Hematopoietic multipotent progenitor cell (in vitro differentiated cells): ENCODE results near the gene CHMP4A. TPM values are rescaled to one million over a fixed set of nuclear protein-coding genes. Genes with fewer than 3 reads are reported as not detected.

Source experiments
- DNase-seq, 3 donors: peaks; one replicate each; pipeline ENCODE4 v3.0.0-alpha.2; 2011 to 2015; ENCODE audit warnings: low read depth in 2 of 3, low spot score in 2 of 3
- total RNA-seq: library from RNA; depleted of rRNA; stranded (reverse); fragments of >200 nt; gene quantifications from one replicate; pipeline ENCODE4 v1.2.3, GENCODE V29; 2012

The CHMP4A gene
- total RNA-seq, 1 donor: 13.7 TPM

DNA sequence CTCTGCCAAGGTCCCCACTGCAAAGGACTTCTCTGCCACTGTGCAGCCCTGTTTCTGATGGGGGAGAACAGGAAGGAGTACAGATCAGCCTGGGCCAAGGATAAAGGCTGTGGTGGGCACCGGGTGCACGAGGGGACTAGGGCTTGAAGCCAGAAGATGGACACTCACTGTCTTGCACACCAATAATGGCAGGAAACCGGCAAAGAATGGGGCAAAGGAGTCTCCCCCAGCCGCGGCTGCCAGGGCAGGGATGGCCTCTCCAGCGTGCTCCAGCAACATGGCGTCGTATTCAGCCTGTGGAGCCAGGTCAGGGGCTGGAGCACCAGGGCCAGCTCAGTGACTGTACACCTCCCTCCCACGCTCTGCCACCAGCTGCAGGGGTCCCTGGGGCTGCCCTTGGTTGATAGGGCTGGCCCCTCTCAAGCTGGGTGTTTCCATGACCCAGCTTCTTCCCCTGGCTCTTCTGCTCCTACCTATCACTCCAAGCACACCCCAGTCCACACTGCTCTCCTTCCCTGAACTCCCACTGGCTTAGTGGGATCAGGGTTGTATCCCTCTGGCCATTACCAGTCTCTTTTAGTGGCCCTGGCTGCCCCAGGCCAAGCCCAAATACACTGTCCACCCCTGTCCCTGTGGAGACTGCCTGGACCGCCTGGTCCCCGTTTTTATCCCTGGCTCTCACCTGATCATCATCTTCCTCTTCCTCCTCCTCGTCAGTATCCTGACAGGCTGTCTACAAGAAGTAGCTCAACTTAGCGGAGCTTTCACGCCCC lies 31.0 kb downstream of the CHMP4A start:
- DNase-seq: no peak

DNA sequence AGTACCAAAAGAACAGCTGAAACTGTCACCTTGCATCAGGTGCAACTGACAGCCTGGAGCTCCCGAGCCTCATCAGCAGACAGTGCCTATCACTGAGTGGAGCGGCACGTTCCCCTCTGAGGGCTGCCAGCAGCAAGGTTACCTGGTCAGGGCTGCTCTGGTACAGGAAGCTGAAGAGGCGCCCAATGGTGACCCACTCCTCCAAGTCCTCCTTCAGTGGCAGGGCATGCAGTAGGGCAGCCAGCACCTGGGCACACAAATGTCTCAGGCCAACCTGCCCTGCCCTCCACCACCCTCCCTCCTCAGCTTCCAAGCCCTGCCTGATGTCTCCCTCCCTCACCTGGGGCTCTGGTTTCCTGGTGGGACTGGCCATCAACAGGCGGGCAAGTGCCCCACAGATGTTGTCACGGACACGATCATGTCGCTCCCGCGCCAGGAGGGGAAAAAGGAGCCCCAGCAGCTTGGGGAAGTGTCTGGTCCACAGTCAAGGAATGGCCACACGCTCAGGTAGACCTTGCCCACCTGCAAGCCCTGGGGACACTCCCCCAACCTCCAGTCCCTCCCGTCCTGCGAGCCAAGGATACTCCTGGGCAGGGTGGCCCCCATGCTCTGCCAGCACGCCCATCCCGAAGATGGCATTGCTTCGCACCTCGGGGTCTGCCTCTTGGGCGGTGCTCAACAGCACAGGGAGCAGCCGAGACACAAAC lies 31.8 kb downstream of the CHMP4A start:
- DNase-seq: no peak

DNA sequence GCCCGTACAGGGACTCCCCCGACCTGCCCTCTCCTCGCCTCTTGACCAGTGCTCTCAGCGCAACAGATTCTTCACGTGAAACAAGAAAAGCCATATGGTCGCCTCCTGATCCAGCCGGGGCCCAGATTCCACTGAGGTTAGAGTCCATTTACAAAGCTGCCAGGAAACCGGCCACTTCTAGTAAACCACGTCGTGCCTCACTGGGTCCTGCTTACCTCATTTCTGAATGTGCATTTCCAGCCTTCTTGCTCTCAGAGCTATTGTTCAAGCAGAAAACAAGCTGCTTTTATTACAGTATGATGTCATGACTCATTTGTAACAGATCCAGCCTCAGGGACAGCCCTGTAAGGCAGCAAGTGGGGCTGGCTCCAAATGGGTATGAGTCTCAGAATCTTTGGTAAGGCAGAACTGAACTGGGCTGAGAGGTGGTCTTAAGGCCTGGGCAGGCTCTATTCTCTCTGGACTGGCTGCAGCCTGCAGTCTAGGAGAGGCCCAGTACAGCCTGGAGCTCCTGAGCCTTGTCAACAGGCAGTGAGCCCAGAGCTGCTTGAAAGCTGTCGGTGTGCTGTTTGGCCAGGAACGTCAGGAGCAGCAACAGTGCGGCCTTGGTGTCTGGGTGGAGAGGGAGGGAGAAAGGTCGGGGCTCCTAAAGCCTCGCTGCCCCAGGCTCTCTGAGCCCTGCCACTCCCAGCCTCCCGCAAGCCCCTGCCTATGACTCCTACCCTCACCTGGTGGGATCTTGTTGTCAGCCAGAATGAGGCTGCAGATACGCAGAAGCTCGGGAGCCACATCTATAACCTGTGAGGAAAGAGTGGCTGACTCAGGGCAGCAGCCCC lies 33.1 kb downstream of the CHMP4A start:
- DNase-seq: no peak

DNA sequence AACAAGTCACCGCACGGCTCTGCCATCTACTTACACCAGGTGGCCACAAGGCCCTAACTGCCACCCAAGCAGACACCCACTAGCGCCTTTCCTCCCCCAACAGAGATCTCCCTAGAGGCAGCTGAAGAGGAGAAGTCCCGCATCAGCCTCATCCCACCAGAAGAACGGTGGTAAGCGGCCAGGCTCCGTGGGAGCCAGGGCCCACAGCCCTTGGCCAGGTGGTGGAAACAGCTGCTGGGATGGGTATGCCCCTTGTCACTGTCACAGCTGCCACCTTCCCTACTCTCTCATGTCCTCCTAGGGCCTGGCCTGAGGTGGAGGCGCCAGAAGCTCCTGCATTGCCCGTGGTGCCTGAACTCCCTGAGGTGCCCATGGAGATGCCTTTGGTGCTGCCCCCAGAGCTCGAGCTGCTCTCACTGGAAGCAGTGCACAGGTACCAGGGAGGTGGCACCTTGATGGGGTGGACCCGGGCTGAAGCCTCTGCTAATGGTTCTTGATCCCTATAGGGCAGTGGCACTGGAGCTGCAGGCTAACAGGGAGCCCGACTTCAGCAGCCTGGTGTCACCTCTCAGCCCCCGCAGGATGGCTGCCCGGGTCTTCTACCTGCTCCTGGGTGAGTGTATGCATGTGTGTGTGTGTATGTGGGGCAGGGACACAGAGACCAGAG lies 33.9 kb downstream of the CHMP4A start:
- no peak for DNase-seq

DNA sequence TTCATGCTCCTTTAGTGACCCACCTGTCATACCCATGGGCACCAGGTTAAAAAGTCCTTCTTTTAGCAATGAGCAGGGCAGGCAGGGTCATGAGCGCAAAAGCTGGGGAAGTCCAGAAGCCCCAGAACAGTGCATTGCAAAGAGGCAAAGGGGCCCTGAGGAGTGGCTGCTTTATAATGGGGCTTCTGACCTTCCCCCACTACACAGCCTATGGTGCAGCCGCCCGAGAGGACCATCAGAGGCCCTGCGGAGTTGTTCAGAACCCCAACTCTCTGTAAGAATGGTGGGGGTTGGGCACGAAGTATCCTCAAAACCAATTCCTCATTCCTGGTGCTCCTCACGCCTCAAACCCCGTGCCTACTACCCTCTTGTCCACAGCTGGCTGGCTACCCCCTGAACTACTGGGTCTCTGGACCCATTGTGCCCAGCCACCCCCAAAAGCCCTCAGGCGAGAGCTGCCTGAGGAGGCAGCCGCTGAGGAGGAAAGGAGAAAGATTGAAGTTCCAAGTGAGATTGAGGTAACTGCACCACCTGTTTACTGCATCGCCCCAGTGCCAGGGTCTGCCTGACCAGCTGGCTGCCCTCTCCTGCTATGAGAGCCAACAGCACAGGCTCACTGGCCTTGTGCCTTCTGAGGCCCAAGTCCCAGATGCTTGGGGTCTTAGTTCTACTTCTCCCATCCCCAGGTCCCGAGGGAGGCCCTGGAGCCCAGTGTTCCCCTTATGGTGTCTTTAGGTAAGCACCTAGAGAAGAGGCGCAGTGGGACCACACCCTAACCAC lies 34.7 kb downstream of the CHMP4A start:
- no peak for DNase-seq

DNA sequence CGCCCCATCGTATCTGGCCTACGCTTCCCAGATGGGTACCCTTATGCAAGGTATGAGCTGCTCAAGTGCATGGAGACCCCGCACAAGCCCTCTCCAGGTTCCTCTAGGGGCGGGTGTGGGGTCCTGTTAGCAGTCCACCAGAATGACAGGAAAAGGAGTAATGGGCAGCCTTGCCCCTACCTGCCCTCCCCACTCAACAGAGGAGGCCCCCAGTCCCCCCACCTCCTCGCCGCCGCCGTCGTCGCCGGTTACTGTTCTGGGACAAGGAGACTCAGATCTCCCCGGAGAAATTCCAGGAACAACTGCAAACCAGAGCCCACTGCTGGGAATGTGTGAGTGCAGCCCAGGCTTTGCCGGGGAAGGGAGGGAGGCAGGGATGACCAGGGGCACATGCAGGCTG lies 35.4 kb downstream of the CHMP4A start:
- no peak for DNase-seq

DNA sequence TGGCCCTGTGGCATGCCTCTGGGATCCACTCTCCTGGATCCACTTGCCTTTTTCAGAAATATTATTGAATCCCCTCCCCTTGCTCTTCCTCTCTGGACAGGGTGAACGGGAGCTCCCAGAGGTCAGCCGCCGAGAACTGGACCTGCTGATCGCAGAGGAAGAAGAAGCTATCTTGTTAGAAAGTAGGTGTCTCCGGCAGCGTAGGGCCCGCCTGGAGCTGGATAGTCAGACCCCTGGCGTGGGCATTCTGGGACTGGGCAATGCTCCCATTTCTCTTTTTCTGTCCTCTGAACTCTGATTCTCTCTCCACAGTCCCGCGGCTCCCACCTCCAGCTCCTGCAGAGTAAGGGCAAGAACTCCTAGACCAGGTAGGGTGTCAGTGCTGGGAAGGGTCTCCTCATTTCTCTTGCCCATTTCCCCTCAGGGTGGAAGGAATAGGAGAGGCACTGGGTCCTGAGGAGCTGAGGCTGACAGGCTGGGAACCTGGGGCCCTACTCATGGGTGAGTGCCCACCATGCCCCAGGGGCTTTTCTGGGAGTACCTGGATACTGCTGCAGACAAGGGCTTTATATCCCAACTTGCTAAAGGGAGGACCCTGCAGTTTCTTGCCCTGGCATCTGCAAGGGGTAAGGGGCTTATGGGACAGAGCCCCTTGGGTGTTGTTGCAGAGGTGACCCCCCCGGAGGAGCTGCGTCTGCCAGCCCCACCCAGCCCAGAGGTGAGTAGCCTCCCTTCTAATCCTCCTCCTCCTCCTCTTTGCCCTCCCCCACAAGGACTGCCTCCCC lies 36.1 kb downstream of the CHMP4A start:
- no peak for DNase-seq

DNA sequence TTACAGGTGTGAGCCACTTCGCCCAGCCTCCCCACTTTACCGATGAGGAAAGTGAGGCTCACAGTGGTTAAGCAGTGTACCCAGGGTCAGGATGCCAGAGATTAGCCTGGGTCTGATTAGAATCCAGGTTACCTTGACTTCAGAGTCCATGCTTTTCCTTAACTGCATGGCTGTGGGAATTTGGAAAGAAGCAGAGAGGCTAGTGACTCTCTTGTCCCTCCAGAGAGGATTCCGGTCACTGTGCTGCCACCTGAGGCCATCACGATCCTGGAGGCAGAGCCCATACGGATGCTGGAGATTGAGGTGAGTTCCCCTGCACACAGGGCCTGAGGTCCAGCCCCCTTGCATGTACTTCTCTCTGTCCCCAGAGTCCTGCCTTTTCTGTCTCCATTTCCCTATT lies 36.7 kb downstream of the CHMP4A start:
- DNase-seq: no peak

DNA sequence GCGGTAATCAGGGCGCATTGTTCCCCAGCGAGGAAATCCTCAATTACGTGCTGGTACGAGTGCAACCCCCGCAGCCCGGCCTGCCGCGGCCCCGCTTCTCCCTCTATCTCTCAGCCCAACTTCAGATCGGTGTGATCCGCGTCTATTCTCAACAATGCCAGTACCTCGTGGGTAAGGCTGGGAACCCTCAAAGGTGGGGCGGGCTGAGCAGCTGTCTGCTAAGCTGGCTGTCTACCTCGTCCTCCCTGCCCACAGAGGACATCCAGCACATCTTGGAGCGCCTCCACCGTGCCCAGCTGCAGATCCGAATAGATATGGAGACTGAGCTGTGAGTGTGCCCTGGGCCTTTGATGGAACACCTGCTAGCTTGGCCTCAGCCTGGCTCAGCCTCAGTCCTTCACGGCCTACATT lies 40.4 kb downstream of the CHMP4A start:
- no peak for DNase-seq

DNA sequence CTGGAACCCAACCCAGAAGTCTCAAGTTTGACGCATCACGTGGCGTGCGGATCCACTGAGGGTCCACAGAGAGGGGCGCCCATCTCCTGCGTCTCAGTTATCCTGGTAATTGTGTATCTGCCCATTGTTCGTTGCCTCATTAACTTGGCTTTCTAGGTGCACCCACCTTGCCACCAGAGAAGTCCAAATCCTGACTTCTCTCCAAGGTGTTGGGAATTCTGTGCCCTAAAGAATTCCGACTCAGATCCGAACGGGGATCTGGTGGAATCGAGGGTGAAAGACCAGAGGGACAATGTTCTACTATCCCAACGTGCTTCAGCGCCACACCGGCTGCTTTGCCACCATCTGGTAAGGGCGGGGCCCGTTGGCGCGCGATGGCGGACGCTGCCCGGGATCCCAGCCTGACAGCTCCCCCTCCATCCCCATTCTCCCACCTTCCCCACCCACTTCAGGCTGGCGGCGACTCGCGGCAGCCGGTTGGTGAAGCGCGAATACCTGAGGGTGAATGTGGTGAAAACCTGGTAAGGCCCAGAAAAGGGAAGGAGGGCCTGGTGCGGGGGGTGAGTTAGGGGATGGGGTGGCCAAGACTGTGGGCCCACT lies 40.9 kb downstream of the CHMP4A start:
- no peak for DNase-seq

DNA sequence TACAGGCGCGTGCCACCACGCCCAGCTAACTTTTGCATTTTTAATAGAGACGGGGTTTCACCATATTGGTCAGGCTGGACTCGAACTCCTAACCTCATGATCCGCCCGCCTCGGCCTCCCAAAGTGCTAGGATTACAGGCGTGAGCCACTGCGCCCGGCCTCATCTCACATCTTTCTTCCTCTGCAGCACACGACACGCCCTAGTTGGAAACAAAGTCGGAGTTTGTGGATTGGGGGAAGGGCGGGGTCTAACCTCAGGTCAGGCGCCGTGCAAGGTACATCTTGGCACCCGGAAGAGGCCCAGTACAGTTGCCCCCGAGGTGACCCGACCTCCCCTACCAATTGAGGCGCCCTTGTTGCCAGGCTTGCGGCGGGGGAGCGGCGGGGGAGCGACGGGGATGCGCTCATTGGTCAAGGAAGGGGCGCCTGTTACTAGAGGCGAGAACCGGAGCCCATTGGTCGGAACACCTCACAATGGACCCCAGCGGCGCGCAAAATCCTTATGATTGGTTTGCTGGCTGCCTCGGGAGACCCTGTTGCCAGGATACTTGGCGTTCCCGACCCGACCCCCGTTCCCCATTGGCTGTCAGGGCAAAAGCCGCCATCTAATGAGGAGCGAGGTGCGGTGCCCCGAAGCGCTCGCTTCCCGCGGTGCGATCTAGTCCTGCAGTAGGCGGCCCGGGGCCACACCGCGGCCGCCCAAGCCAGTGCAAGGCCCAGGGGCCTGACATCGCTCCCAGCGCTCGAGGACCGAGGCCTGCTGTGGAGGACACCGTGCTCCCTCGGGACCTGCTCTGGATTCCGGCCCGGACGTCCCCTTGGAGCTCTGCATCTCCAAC lies 41.6 kb downstream of the CHMP4A start, which contains the start of gene REC8:
TSS of gene REC8 (plus strand) at position 659 of the 839 bp plus-strand sequence. CDS start 473 bp downstream, outside the sequence.
- peak in 2 of 3 donors; percentile 98 to 99 for DNase-seq

DNA sequence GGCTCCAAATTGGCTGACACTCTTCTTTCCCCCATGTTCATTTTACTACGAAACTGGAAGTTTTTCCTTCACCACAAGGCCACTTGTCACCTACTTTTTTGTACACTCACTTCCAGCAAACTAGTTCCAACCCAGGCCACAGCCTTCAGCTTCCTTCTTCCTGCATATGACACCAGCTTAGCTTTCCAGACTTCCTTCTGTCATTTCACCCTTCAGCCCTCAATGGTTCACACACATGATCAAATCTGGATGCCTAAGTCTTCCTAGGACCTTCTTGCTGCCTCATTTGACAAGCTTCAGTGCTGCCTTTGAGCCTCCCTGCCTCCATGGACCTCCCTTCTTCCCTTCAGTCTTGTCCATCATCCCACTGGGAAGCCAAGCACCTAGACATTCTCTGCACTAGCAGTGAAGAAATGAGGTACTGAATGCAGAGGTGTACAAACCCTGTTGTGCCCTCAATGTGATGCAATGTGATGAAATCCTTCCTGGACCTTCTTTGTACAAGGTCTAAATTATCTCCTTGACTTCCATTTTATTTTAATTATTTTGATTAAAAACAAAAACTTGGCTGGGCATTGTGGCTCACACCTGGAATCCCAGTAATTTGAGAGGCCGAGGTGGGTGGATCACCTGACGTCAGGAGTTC lies 45.7 kb downstream of the CHMP4A start:
- DNase-seq: peak in 1 of 3 donors; percentile 23

DNA sequence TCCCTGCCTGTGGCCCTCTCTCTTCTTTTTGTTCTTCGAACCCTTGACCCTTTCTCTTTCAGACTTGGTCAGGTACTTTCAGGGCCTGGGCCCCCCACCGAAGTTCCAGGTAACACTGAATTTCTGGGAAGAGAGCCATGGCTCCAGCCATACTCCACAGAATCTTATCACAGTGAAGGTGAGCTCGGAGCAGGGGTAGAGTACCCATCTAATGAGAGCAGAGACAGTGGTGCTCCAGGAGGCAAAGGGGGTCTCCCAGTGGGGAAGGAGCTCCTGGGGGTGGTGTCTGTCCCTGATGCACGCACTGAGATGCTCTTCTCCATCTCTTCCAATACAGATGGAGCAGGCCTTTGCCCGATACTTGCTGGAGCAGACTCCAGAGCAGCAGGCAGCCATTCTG lies 47.5 kb downstream of the CHMP4A start:
- no peak for DNase-seq

DNA sequence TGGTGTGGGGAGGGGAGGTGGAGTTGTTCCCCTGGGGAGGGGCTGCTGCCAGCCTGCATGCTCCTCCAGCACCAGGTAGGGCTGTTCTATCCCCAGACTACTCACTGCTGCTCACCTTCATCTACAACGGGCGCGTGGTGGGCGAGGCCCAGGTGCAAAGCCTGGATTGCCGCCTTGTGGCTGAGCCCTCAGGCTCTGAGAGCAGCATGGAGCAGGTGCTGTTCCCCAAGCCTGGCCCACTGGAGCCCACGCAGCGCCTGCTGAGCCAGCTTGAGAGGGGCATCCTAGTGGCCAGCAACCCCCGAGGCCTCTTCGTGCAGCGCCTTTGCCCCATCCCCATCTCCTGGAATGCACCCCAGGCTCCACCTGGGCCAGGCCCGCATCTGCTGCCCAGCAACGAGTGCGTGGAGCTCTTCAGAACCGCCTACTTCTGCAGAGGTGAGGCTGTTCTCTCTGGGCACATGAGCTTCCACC lies 48.7 kb downstream of the CHMP4A start:
- no peak for DNase-seq

DNA sequence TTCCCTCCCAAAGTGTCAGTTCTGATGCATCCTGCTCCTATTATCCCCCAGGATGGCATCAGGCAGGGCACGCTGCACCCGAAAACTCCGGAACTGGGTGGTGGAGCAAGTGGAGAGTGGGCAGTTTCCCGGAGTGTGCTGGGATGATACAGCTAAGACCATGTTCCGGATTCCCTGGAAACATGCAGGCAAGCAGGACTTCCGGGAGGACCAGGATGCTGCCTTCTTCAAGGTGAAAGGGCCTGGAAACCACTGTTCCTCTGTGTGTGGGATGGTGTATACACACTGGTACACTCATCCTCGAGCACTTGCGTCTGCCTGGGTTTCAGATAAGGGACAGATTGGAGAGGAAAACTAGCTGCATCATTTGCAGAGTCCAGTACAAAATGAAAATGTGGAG lies 51.2 kb downstream of the CHMP4A start:
- DNase-seq: no peak

DNA sequence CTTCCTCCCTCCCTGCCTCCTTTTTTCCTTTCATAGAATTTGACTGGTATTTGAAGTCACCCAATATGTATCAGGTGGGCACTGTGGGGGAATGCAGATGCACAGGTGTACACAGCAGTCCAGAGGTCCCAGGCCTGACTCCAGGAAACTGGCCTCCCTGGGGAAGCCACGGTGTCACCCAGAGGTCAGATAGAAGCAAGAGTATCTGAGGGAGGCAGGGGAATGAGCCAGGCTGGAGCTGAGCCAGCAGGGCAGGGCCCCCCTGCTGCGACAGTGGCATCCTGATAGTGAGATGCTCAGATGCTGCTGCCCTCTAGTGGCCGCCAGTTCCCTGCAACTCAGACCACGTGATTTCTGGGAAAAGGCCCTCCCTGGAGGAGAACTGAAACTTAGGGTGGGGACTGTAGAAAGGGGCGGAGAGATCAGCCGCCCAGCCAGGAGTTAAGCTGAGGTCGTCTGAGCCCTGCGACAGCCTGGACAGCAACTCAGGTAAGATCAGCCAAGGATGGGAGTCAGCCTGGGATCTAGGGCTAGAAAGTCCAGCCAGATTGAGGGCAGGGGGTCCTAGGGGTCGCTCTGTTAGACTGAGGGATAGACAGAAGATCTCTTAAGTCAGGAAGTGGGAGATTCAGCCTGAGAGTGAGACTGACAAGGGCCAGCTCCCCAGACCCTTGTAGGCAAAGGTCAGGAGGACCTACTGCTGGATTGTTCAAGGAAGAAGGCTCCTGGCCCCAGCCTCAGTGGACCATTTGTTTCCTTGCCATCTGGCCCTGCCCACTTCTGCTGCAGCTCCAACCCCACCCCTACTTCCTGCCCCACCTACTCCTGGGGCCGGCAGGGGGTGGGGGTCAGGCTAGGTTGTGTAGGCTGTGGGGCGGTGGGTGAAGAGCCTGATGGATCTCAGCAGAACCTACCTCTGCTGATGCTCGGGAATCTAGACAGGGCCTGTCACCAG lies 52.2 kb downstream of the CHMP4A start, which contains the start of gene IRF9:
TSS of gene IRF9 (plus strand) at position 416 of the 955 bp plus-strand sequence. CDS start 880 bp downstream, outside the sequence.
- DNase-seq: peak; percentile 95 to 98 (median 97)
